Measurements from ENCODE around the gene MSLN. TPM values are rescaled to one million over a fixed set of nuclear protein-coding genes. Genes with fewer than 3 reads are reported as not detected.
"Not testable (repeated sequence)": the region's sequence is repeated elsewhere in the genome, so short reads cannot be mapped to it uniquely, and the experiment has no call there.

Gene MSLN
- polyA plus RNA-seq, 1 of the 3 experiments (the other 2 are of a cell fraction) = 0.02 TPM

- TF ChIP-seq POLR2AphosphoS5 (IDR thresholded peaks at IDR 0.05; ENCODE audit: low read depth, low read length) = no peak
- no peak for TF ChIP-seq RFX5 (IDR thresholded peaks at IDR 0.05; ENCODE audit: low read length)
- no peak for TF ChIP-seq USF2 (IDR thresholded peaks at IDR 0.05; ENCODE audit: borderline replicate concordance, low read depth, low read length)
- TF ChIP-seq FOXJ3 (CRISPR knock-in tag; IDR thresholded peaks at IDR 0.05) = no peak
- TF ChIP-seq NRF1 (IDR thresholded peaks at IDR 0.05; ENCODE audit: low read depth, low read length) = no peak
- TF ChIP-seq USF1 (IDR thresholded peaks at IDR 0.05; ENCODE audit: borderline replicate concordance, low read depth) = no peak
- TF ChIP-seq RCOR1 (IDR thresholded peaks at IDR 0.05; ENCODE audit: low read length) = no peak
- peak; percentile 77 for TF ChIP-seq CTCF (IDR thresholded peaks at IDR 0.05)
- TF ChIP-seq RAD21 (IDR thresholded peaks at IDR 0.05; ENCODE audit: low read length) = peak; percentile 89
Observed at GRCh38 chr16:711548-712320, 48.8 kb upstream of the MSLN start (continued).

- peak overlapping the region in 1 of 2 experiments; percentile 67; a peak in 2 of 4 replicates for H3K27ac ChIP-seq (ENCODE audit: low read depth in 2 of 2, low read length in 1 of 2)
- TF ChIP-seq TCF12 (IDR thresholded peaks at IDR 0.05) = 0 out of 2 replicates have a peak, but pooled peaks have one; percentile 29
- peak; percentile 26; the same call in 1 of the 2 replicates for TF ChIP-seq RAD21 (IDR thresholded peaks at IDR 0.05; ENCODE audit: low read length)
- TF ChIP-seq MAX (IDR thresholded peaks at IDR 0.05; ENCODE audit: low read depth) = 0 out of 2 replicates have a peak, but pooled peaks have one; percentile 29
- peak; percentile 75; the same call in 1 of the 2 replicates for TF ChIP-seq FOSL2 (IDR thresholded peaks at IDR 0.05; ENCODE audit: borderline replicate concordance, low read depth)
- peak in 1 of 2 experiments; percentile 5; a peak in 1 of 4 replicates for TF ChIP-seq EP300 (IDR thresholded peaks at IDR 0.05; ENCODE audit: borderline replicate concordance in 1 of 2, low read depth in 1 of 2, low read length in 1 of 2)
- TF ChIP-seq CTCF (IDR thresholded peaks at IDR 0.05) = peak; percentile 82
- CTCF ChIA-PET = interaction anchor here (0.6 to 22.4 kb wide), 16 partner anchors 9 to 343 kb away, joined by 3 to 358 read pairs (median 4); partner anchors contain the start of genes ANTKMT, CCDC78, CHTF18 and CIAO3
- not testable (repeated sequence) for H3K9me2 ChIP-seq; H3K4me3 ChIP-seq (ENCODE audit: low read depth in 2 of 2, low read length in 1 of 2); H3K4me2 ChIP-seq; H2AFZ ChIP-seq (ENCODE audit: low read depth); H3K9ac ChIP-seq; H3K27me3 ChIP-seq (ENCODE audit: insufficient read depth); H3K9me3 ChIP-seq; H3K36me3 ChIP-seq (replicated peaks in 1 of 2; ENCODE audit: control insufficient read depth in 1 of 2, insufficient read depth in 2 of 2, low read length in 1 of 2); H3K79me2 ChIP-seq (ENCODE audit: insufficient read depth); DNase-seq
- POLR2A ChIA-PET = interaction anchor here (0.9 to 1.1 kb wide), 3 partner anchors 11 to 18 kb away, joined by 3 read pairs; no protein-coding TSS in a partner anchor
- WGBS (ENCODE audit: low lambda C conversion rate) = 19% methylated on average over 13 of the region's 13 CpGs
- peaks cover 25% of the 10 kb centered on the region for H3F3A ChIP-seq (replicated peaks; ENCODE audit: insufficient read depth)
- peaks cover 12% of the 10 kb centered on the region; the same call in 1 of the 2 replicates for H4K20me1 ChIP-seq (ENCODE audit: insufficient read depth)
- peaks cover 23 to 44% of the 10 kb centered on the region in 2 experiments; a peak in 2 of 4 replicates for H3K4me1 ChIP-seq (ENCODE audit: control insufficient read depth in 1 of 2, insufficient read depth in 2 of 2, low read depth in 1 of 2, low read length in 1 of 2)
Observed at GRCh38 chr16:712740-713250, 47.7 kb upstream of the MSLN start.
